HG02870 (cell line): ENCODE results near the gene NPR2.

Source experiments
- ATAC-seq: cut with Tn5 transposase; IDR thresholded peaks from one replicate; pipeline ENCODE4 v1.9.1; 2021; ENCODE audit warnings: mild to moderate bottlenecking, moderate library complexity; ENCODE audit not compliant: unreplicated experiment

Gene NPR2

GRCh38 chr9:35763181-35763580 is 28.2 kb upstream of the NPR2 start:
- no peak for ATAC-seq

DNA sequence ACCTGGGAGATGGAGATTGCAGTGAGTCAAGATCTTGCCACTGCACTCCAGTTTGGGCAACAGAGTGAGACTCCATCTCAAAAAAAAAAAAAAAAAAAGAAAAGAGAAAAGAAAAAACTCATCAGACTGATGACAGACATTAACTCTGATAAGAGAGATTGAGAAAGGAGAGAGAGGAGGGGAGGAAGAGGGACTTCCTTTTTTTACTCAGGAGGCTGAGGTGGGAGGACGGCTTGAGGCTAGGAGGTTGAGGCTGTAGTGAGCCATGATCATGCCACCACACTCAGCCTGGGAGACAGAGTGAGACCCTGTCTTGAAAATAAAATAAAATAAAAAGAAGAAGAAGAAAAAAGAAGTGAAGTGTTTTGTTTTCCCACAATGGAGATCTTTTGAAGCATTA is 27.6 kb upstream of the NPR2 start:
- no peak for ATAC-seq

DNA sequence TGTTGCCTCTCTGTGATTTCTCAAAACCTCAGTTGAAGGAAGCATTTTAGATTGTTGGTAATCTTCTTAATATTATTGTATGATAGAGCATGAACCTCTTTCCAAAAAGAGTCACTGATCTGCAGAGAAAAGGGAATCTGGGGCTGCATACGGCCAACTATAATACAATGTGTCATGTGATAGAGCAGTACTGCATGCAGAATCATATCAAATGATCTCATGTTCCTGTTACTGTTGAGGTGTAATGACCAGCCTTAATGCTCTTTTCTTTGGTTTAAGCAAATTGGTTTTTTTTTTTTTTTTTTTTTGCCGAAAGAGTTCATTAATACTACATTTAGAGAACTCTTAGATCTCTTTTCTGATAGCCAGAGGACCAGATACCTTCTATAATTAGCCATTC is 24.4 kb upstream of the NPR2 start:
- no peak for ATAC-seq

DNA sequence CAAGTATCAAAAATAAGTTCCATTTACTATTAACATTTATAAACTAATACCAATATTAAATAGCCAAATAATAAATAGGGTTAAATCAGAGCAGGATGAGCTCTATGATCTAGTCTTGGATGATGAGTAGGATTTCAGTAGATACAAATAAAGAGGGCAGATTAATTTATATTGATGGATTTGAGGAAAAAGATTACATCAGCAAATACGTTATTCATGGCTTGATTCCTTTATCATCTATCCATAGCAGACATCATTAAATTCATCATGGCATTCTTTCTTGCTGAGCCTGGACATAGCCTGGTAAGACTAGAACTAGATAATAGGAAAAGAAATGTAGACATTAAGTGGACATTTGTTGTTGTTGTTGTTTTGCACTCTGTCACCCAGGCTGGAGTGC is 23.9 kb upstream of the NPR2 start:
- no peak for ATAC-seq

- no peak for ATAC-seq
These were observed 21.6 kb upstream of the NPR2 start for GRCh38 chr9:35769763-35770162.

GRCh38 chr9:35771075-35771433 is 20.3 kb upstream of the NPR2 start:
- no peak for ATAC-seq

GRCh38 chr9:35771534-35771933 is 19.9 kb upstream of the NPR2 start:
- ATAC-seq, result no peak

GRCh38 chr9:35771943-35772342 is 19.4 kb upstream of the NPR2 start:
- ATAC-seq, result no peak

- ATAC-seq, result no peak
These were observed 16.3 kb upstream of the NPR2 start for GRCh38 chr9:35774907-35775635.

DNA sequence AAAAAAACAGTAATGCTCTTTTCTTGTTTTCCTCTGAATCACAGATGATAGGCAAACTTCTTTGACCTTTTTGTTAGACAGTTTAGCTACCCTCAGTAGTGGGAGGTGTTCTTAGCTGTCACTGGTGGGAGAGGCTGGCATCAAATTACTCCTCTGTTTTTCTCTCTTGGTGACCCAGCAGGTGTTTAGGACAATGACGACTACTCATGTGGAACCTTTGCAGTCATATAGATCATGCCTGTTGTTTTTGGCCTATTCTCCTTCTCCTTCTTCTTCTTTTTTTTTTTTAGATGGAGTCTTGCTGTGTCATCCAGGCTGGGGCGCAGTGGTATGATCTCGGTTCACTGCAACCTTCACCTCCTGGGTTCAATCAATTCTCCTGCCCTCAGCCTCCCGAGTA is 15.4 kb upstream of the NPR2 start:
- no peak for ATAC-seq

GRCh38 chr9:35778496-35778895 is 12.9 kb upstream of the NPR2 start:
- ATAC-seq, result no peak

DNA sequence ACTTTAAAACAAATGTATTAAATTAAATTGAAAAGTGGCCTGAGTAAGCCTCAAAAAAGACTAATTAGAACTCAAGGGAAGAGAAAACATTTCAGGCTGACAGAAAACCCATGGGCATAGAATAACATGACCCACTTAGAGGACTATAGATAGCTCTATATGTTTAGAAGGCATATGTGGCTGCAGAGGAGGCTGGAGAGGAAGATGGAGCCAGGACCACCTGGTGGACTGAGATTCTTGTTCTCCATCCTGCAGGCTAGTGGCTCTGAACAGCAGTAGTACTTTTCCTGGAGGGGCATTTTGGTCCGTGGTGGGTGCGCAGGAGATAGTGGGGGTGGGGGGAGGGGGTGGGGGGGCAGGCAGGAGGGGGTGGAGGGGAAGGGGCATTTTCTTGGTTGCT is 10.3 kb upstream of the NPR2 start:
- no peak for ATAC-seq

DNA sequence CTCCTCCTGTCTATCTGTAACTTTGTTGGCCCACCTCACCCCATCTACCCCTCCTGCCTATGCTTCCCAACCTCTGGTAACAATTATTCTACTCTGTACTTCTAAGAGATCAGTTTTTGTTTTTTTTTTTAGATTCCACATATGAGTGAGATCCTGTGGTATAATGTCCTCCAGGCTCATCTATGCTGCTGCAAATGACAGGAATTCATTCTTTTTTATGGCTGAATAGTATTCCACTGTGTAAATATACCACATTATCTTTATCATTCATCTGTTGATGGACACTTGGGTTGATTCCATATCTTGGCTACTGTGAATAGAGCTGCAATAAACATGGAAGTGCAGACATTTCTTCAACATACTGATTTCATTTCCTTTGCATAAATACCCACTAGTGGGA is 8.0 kb upstream of the NPR2 start:
- no peak for ATAC-seq

- ATAC-seq, result no peak
These were observed 1.9 kb upstream of the NPR2 start for GRCh38 chr9:35789541-35789940.

DNA sequence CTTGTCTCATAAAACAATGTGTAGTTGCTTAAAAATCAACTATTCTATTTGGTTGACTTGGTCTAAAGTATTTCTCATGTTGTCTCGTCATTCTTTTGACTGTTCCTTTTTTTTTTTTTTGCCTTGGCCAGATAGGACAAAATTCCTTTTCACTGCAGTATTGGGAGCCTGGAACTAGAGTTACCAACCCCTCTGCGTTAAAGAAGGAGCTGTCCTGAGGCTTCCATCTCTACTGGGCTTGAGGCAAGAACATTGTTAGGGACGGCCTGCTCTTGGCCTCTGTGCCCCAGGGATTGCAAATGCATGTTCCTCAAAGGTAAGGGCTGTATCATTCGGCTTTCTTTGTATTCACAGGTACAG is 1.4 kb upstream of the NPR2 start:
- no peak for ATAC-seq

DNA sequence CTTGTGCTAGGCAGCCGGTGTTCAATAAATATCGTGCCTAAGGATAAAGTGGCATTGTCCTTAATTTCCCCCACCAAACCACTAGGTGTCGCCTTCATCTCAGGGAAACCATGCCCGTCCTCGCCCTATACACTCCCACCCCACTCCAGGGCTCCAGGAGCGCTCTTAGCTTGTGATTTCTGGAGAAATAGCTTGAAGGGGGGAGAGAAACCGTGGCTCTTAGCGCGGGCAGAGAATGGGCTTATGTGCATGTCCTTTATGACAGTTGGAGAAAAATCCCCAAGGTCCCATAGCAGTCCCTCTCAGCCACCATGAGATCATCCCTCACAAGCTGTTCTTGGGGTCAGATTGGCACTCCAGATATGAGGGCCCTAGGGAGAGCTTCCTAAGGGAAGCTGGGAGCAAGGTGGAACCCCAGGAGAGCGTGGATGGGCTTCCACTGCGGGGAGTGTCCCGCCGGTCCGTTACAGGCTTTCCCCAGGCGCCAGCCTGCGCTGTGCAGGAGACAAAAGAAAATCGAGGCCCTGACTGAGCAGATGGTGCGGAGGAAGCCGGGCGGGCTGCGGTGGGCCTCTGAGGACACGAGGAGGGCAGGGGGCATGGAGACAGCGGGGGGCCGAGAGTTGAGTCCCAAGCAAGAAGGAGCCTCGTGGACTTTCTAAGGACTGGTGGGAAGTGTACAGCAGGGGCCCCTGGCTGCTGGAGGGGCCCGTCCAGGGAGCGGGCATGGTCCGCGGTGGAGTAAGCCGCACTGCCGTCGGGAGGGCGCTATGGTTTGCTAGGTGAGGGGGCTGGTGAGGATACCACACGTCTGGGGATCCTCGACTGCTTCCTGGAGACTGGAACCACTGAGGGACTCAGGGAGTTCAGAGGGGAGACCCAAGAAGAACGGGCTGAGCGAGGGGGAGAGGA is 750 bp upstream of the NPR2 start:
- ATAC-seq, result no peak

GRCh38 chr9:35792024-35792813 is 828 bp downstream of the NPR2 start:
- ATAC-seq, result no peak

DNA sequence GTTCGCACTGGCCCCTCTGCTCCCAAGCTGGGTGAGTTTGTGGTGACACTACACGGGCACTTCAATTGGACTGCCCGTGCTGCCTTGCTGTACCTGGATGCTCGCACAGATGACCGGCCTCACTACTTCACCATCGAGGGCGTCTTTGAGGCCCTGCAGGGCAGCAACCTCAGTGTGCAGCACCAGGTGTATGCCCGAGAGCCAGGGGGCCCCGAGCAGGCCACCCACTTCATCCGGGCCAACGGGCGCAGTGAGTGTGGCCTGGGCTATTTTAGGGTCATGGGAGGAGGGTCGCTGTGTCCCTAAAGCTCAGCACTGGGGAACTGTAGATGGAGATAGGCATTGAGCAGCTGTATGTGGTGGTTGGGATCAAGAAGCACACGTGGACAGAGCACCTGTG is 1.4 kb downstream of the NPR2 start:
- no peak for ATAC-seq

DNA sequence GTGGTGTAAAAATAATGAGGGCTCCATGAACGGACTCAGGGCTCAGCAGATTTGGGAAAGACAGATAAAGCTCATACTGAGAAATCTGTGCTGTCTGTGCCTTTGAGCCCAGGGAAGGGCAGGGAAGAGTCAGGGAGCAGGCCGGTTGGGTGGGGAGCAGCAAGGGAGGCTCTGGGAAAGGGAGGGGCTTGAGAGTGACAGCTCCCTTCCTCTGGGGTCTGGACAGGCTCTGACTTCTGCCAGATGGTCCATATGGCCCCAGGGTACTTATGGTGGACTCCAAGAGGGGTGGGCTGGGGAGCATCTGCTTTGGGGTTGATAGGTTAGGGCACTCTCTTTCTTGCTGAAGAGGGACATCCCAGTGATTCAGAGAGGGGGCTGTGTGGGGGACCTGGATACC is 2.1 kb downstream of the NPR2 start:
- ATAC-seq, result no peak

DNA sequence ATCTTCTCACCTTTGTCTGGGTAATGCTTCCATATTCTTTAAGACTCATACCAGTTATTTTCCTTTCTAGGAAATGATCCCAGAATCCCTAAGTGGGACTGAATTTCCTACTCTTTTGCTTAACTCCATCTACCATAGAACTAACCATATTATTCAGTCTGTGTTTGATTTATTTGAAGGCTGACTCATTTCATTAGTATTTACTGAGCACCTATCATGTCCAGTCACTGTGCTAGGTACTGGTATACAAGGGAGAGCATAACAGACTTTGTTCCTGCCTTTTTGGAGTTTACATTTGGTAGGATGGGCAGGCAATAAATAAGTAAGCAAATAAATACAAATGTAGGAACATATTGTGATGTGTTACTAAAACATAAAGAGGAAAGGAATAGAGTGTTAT is 4.3 kb downstream of the NPR2 start:
- no peak for ATAC-seq

- no peak for ATAC-seq
These were observed 6.1 kb downstream of the NPR2 start for GRCh38 chr9:35797311-35798109.
